GM08714 (cell line): ENCODE results near the gene HMG20B.

Experiments
- H3K4me3 ChIP-seq: fragments of 200-500 bp; sonication (Bioruptor generic); 2 replicates; pipeline ENCODE4 v1.5.1; 2014; ENCODE audit warnings: mild to moderate bottlenecking, low read length, inconsistent platforms
- ZNF274 ChIP-seq: IDR thresholded peaks from 2 replicates; pipeline ENCODE4 v1.6.1; 2012; ENCODE audit warnings: mild to moderate bottlenecking, low read depth, low read length

Gene HMG20B

DNA sequence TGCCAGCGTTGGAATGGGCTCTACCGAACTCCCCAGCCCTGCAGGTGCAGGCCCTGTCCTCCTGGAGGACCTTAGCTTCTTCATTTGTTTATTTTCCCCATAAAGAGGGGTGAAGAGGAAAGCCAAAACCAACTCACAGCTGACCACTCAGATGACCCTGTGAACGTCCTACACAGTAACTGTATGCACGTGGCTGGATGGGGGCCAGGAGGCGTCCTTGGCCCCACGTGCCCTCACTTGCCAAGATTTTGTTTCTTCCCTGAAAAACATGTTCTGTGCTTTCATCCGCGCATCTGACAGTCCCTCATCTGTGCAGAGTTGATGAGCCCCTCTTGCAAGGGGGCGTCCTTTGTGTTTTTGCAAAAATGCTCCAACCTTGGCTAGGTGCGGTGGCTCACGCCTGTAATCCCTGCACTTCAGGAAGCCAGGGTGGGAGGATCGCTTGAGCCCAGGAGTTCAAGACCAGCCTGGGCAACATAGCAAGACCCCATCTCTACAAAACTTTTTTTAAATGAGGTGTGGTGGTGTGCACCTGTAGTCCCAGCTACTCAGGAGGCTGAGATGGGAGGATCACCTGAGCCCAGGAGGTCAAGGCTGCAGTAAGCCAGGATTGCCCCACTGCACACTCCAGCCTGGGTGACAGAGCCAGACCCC, 39.1 kb upstream of the HMG20B start:
- no peak for TF ChIP-seq ZNF274
- H3K4me3 ChIP-seq, result no peak overlapping the region

DNA sequence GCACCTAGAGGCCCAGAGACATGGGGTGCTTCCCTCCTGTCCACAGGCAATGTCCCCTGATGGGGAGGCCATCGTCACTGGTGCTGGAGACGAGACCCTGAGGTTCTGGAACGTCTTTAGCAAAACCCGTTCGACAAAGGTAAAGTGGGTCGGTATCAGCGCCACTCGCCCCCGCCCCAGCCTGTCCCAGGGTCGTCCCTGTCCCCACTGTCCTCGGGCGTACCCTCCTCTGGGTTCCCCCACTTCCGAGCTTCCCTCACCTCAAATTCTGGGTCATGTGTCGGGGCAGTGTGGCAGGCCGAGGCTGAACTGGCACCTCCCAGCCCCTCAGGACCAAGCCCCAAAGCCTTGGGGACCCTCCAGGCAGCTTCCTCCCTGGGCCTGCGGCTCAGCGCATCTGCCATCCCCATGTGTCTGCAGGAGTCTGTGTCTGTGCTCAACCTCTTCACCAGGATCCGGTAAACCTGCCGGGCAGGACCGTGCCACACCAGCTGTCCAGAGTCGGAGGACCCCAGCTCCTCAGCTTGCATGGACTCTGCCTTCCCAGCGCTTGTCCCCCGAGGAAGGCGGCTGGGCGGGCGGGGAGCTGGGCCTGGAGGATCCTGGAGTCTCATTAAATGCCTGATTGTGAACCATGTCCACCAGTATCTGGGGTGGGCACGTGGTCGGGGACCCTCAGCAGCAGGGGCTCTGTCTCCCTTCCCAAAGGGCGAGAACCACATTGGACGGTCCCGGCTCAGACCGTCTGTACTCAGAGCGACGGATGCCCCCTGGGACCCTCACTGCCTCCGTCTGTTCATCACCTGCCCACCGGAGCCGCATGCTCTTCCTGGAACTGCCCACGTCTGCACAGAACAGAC, 38.1 kb upstream of the HMG20B start:
- TF ChIP-seq ZNF274, result no peak
- H3K4me3 ChIP-seq, result no peak overlapping the region

- TF ChIP-seq ZNF274, result no peak
- no peak overlapping the region for H3K4me3 ChIP-seq
Measured at GRCh38 chr19:3535235-3535535, 37.6 kb upstream of the HMG20B start.

DNA sequence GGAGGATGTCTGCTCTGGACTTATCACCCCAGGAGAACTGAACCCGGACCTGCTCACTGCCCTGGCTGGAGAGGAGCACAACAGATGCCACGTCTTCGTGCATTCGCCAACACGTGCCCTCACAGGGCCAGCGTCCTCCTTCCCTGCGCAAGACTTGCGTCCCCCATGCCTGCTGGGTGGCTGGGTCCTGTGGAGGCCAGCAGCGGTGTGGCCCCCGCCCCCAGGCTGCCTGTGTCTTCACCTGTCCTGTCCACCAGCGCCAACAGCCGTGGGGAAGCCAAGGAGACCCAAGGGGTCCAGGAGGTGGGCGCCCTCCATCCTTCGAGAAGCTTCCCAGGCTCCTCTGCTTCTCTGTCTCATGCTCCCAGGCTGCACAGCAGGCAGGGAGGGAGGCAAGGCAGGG, 37.2 kb upstream of the HMG20B start:
- H3K4me3 ChIP-seq, result no peak overlapping the region
- no peak for TF ChIP-seq ZNF274

GRCh38 chr19:3535981-3536380, 36.8 kb upstream of the HMG20B start:
- TF ChIP-seq ZNF274, result no peak
- H3K4me3 ChIP-seq, result no peak overlapping the region

DNA sequence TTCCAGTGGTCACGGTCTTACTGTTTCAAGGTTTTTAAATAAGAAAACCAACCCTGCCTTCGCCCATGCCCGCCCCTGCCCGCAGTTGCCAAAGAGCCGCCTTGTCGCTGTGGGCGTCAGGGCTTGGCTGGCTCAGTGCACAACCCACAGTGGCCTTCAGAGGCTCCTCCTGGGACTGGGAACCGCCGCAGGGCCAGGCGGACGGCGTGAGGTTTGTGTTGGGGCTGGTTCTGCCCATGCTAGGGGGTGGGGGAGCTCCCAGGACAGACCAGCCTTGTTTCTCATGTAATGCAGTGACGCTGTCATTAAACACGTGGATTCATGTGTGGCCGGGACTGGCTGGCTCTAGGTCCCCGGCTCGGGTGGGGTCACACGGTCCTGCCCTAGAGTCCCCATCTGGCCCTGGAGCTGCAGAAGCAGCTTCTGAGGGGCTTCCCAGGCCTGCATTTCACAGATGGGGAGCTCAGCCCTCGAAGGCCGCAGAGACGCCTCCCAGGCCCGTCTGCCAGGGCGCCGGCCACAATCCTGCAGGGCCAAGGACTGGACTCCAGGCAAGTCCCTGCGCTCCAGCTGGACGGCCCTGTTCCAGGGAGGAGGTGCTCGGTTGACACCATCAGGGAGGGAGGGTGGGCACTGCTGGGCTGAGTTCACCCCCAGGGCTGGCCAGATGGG, 36.2 kb upstream of the HMG20B start:
- no peak for TF ChIP-seq ZNF274
- no peak overlapping the region for H3K4me3 ChIP-seq

DNA sequence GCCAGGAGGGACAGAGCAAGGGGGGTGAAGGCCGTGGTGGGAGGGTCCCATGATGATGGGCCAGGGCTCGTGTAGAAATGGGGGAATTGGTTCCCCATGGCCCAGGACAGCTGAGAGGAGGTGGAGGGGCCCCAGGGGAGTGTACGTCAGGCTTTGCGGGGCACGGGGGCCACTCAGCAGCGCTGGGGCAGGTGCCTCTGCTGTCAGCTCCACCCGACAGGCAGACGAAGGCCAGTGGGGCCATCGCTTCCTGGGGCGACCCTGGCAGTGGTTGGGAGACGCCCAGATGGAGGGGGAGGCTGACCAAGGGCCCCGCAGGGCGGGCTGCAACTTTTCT, 35.7 kb upstream of the HMG20B start:
- no peak overlapping the region for H3K4me3 ChIP-seq
- TF ChIP-seq ZNF274, result no peak

DNA sequence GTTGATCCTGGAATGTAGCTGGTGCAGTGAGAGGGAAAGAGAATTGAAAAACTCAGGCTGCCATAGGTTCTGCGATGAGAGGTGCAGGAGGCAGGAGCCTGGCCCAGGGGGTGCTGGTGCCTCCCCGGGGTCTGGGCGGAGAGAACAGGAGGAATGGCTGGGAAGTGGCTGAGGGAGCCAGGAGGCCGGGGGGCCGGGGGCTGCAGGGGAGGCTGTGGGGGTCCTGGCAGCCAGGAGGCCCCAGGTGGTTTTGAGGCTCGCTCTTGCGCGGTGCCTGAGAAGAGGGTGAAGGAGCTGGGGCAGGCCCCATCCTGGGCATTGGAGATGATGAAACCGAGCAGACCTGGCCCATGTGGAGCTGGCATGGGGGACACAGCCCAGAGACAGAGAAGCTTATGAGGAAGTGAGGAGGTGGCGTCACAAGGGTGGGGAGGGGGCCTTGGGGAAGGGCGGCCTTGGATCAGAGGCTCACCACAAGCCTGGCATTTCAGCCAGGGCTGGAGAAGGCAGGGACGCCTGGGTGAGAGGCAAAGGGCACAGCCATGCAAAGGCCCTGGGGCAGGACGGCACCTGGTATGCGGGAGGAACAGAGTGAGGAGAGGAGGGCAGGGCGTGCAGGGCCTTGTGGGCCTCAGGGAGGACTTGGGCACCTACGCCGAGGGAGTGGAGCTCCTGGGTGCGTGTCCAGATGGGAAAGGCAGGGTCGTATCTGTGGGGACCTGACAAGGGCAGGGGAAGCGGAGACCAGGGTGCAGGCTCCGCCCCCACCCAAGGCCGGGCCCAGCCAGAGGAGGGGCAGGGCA, 35.1 kb upstream of the HMG20B start:
- TF ChIP-seq ZNF274, result no peak
- H3K4me3 ChIP-seq, result no peak overlapping the region

DNA sequence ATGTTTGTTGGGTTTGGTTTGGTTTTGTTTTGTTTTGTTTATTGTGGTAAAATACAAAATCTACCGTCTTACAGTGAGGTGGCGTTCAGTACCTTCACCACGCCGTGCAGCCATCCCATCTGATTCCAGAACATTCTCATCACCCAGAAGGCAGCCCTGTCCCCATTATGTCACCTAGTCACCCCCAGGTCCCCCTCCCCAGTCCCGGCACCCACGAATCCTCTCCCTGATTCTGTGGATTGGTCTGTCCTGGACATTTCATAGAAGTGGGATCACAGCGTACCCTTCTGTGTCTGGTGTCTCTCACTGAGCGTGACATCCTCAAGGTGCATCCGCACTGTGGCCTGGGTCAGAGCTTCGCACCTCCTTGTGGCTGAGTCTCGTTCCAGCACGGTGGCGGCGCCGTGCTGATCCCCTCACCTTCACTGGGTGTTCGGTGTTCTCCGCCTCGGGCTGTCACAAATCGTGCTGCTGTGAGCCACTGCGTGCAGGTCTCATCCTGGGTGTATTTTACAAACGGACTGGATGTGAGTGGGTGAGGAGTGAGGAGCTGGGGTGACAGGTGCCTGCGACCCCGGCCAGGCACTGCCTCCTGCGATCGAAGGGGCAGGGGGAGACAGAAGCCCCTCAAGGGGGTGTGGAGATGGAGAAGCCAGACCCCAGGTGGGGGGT, 34.4 kb upstream of the HMG20B start:
- TF ChIP-seq ZNF274, result no peak
- no peak overlapping the region for H3K4me3 ChIP-seq

- TF ChIP-seq ZNF274, result no peak
Measured at GRCh38 chr19:3538965-3539755, 33.6 kb upstream of the HMG20B start, which contains the start of gene TEKTIP1. TSS of gene TEKTIP1 (plus strand) at chr19:3539174. CDS start at chr19:3539178, 4 bp downstream.

DNA sequence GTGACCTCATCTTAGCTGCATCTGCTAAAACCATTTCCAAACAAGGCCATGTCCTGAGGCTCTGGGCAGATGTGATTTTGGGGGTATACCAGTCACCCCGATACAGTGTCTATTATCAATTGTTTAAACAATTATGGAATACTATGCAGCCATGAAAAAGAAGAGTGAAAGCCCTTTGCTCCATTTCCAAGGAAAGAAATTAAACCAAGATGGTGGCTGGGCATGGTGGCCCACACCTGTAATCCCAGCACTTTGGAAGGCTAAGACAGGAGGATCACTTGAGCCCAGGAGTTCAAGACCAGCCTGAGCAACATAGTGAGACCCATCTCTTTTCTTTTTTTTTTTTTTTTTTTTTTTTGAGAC, 33.0 kb upstream of the HMG20B start:
- TF ChIP-seq ZNF274, result no peak
- H3K4me3 ChIP-seq, result no peak overlapping the region

More at GRCh38 chr19:3538965-3539755, 33.6 kb upstream of the HMG20B start, which contains the start of gene TEKTIP1:
- H3K4me3 ChIP-seq, result no peak within 1 kb of the TSS

DNA sequence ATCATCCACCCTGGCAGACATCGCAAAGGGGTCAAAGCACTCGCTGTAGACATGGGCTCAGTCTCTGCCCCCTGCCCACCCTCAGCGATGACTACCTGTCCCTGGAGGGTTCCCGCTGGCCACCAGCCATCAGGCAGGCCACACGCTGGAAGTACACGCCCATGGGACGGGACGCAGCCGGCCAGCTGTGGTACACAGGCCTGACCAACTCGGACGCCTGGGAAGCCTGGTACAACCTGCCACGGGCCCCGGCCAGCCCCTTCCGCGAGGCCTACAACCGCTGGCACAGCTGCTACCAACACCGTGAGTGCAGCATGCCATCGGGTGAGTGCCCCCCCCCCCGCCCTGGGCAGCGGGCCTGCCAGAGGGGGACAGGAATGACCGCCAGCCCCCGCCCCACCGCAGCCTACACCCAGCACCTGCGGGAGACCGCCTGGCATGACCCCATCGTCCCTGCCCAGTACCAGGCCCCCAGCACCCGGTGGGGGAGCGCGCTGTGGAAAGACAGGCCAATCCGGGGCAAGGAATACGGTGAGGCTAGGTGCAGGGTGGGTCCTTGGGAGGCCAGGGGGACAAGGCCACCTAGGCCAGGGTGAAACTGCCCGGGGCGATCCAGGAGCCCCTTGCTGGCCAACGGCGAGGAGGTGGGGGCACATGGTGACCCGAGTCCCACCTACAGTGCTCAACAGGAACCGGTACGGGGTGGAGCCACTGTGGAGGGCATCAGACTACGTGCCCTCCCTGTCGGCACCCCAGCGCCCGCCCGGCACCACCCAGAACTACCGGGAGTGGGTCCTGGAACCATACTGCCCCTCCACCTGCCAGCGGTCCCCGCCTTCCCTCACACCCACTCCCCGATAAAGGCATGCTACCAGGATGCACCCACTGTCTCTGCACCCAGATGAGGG, 29.3 kb upstream of the HMG20B start:
- no peak for TF ChIP-seq ZNF274
- H3K4me3 ChIP-seq, result no peak overlapping the region
